ENCODE results near the gene PAX5.

Gene PAX5

DNA sequence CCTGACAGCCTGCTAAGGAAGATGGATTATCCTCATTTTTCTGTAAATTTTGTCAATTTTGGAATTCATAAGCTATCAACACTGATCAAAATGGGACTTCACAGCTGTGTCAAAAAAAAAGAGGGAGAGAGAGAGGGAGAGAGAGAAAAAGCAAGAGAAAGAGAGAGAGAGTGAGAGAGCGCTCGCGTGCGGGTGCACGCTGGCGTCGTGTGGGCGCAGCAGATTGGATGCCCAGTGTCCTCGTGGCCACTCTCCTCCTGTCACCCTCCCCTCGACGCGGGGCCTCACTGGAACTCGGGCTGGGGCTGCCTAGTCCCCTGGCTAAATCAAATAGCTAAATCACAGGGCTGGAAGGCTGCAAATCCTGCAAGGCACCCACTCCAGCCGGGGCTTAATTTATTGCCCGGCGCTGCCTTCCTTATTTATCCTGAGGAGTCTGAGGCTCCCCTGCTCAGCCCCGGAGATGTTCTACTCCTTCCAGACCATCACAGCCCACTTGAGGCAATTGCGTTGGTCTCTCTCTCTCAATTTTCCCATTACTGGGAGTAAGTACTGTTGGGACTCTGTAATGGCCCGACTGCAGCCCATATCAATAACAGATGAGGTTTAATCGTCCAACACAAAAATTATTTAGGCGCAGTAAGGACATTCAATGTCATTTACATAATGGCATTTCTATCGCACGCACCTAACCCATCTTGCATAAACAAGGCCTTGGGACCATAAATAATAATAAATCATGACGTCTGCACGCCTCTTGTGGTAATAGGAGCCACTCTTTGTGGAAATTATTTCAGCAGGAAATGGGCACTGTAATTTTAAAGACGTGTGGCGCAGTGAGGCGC, 94.2 kb downstream of the PAX5 start:
- no peak for DNase-seq (ENCODE audit: low spot score)
- TF ChIP-seq, protein P1, sequence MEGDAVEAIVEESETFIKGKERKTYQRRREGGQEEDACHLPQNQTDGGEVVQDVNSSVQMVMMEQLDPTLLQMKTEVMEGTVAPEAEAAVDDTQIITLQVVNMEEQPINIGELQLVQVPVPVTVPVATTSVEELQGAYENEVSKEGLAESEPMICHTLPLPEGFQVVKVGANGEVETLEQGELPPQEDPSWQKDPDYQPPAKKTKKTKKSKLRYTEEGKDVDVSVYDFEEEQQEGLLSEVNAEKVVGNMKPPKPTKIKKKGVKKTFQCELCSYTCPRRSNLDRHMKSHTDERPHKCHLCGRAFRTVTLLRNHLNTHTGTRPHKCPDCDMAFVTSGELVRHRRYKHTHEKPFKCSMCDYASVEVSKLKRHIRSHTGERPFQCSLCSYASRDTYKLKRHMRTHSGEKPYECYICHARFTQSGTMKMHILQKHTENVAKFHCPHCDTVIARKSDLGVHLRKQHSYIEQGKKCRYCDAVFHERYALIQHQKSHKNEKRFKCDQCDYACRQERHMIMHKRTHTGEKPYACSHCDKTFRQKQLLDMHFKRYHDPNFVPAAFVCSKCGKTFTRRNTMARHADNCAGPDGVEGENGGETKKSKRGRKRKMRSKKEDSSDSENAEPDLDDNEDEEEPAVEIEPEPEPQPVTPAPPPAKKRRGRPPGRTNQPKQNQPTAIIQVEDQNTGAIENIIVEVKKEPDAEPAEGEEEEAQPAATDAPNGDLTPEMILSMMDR (IDR thresholded peaks at IDR 0.05; ENCODE audit: extremely low read depth, missing control alignments): no peak

DNA sequence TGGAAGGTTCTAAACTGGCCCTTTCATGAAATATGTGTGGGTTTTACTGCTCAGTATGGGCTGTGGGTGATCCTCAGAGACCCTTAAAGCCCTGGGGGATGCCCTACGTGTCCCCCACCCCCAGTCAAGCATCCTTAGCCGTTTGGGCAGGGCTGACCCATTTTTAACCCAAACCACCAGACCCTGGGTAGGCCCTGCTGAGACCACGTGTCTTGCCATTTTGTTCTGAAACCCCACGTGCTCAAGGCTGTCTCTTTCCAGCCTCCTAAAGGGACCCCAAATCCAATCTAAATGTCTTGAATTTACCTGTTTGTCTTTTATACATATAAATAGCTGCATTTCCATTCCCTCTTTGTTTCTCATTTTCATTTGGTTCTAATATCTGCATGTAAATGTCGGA, 94.9 kb downstream of the PAX5 start:
- TF ChIP-seq, protein P1 (IDR thresholded peaks at IDR 0.05; ENCODE audit: extremely low read depth, missing control alignments): no peak
- no peak for DNase-seq (ENCODE audit: low spot score)

GRCh38 chr9:36938617-36939016, 95.5 kb downstream of the PAX5 start:
- TF ChIP-seq, protein P1 (IDR thresholded peaks at IDR 0.05; ENCODE audit: extremely low read depth, missing control alignments): no peak

GRCh38 chr9:36937951-36938350, 96.1 kb downstream of the PAX5 start:
- no peak for DNase-seq (ENCODE audit: low spot score)
- TF ChIP-seq, protein P1 (IDR thresholded peaks at IDR 0.05; ENCODE audit: extremely low read depth, missing control alignments): no peak

More at GRCh38 chr9:36938617-36939016, 95.5 kb downstream of the PAX5 start:
- DNase-seq (ENCODE audit: low spot score): no peak

GRCh38 chr9:36937346-36937745, 96.7 kb downstream of the PAX5 start:
- TF ChIP-seq, protein P1 (IDR thresholded peaks at IDR 0.05; ENCODE audit: extremely low read depth, missing control alignments): no peak
- no peak for DNase-seq (ENCODE audit: low spot score)

GRCh38 chr9:36936498-36936831, 97.6 kb downstream of the PAX5 start:
- DNase-seq (ENCODE audit: low spot score): no peak
- TF ChIP-seq, protein P1 (IDR thresholded peaks at IDR 0.05; ENCODE audit: extremely low read depth, missing control alignments): no peak

GRCh38 chr9:36935768-36936497, 98.1 kb downstream of the PAX5 start:
- DNase-seq (ENCODE audit: low spot score): peak; percentile 66

More at GRCh38 chr9:36935768-36936497, 98.1 kb downstream of the PAX5 start:
- TF ChIP-seq, protein P1 (IDR thresholded peaks at IDR 0.05; ENCODE audit: extremely low read depth, missing control alignments): no peak

Measured in GM20000 (cell line).